ENCODE data around the gene VSTM2B.

GRCh38 chr19:29488316-29488715, 37.5 kb upstream of the VSTM2B start:
- TF ChIP-seq CTCF (IDR thresholded peaks at IDR 0.05; ENCODE audit: low read length), result no peak
- TF ChIP-seq EZH2phosphoT487 (IDR thresholded peaks at IDR 0.05; ENCODE audit: low read length), result no peak
